Breast epithelium (tissue), 3 donors: ENCODE results near the gene PRKCD.

Experiments used
- CTCF ChIP-seq, 3 donors: fragments of 450-650 bp; IDR thresholded peaks; one replicate each; pipeline ENCODE4 v1.5.1; 2016 to 2017; ENCODE audit warnings: antibody characterized with exemption in 3 of 3, mild to moderate bottlenecking in 3 of 3, moderate library complexity in 3 of 3
- POLR2A ChIP-seq: fragments of 450-650 bp; IDR thresholded peaks from one replicate; pipeline ENCODE4 v1.6.1; 2016; ENCODE audit warnings: antibody characterized with exemption, mild to moderate bottlenecking, moderate library complexity
- POLR2AphosphoS5 ChIP-seq, 3 donors: sonication (generic); formaldehyde crosslinking; IDR thresholded peaks; one replicate each; pipeline ENCODE4 v1.6.1; 2017; ENCODE audit warnings: antibody characterized with exemption in 3 of 3

- TF ChIP-seq CTCF (IDR thresholded peaks at IDR 0.05): no peak
- TF ChIP-seq POLR2AphosphoS5 (IDR thresholded peaks at IDR 0.05): no peak
- no peak for TF ChIP-seq POLR2A
These were observed 32.6 kb downstream of the PRKCD start for GRCh38 chr3:53193466-53194209.
